ENCODE results near the gene PRSS21.

The PRSS21 gene

GRCh38 chr16:2779978-2780898 is 36.8 kb upstream of the PRSS21 start:
- peak; percentile 27 for DNase-seq (ENCODE audit: low spot score)

- DNase-seq (ENCODE audit: low spot score) = no peak
Measured at GRCh38 chr16:2782583-2783351, 34.3 kb upstream of the PRSS21 start.

DNA sequence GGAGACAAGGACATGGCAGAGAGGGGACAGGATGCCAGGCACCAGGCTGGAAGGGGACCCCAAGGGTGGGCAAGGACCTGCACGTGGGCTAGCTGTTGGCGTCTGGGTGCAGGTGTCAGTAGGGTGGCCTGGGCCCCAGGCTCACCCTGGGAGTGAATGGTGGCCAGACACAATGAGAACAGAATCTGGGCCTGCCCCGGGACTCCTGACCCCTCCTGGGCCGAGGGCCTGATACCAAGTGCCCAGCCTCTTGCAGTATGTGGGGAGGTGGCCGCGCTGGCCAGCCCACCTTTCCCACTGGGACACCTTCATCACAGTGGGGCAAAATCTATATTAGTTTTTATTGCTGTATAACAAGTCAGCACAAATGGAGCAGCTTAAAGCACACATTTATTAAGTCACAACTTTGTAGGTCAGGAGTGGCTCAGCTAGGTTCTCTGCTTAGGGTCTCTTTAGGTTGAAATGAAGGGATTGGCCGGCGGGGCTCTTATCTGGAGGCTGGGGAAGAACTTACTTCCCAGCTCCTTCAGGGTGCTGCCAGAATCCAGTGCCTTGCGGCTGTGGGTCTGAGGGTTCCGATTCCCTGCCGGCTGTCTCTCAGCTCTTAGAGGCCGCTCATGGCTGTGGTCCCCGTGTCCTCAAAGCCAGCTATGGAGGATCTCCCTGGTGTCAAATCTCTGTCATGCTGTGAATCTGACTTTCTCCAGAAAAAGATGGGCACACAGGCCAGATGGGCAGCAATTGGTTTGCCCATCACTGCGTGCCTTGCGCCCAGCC is 33.3 kb upstream of the PRSS21 start:
- no peak for DNase-seq (ENCODE audit: low spot score)

GRCh38 chr16:2784358-2785100 is 32.5 kb upstream of the PRSS21 start:
- DNase-seq (ENCODE audit: low spot score) = no peak

- no peak for DNase-seq (ENCODE audit: low spot score)
Measured at GRCh38 chr16:2785101-2785991, 31.7 kb upstream of the PRSS21 start.

DNA sequence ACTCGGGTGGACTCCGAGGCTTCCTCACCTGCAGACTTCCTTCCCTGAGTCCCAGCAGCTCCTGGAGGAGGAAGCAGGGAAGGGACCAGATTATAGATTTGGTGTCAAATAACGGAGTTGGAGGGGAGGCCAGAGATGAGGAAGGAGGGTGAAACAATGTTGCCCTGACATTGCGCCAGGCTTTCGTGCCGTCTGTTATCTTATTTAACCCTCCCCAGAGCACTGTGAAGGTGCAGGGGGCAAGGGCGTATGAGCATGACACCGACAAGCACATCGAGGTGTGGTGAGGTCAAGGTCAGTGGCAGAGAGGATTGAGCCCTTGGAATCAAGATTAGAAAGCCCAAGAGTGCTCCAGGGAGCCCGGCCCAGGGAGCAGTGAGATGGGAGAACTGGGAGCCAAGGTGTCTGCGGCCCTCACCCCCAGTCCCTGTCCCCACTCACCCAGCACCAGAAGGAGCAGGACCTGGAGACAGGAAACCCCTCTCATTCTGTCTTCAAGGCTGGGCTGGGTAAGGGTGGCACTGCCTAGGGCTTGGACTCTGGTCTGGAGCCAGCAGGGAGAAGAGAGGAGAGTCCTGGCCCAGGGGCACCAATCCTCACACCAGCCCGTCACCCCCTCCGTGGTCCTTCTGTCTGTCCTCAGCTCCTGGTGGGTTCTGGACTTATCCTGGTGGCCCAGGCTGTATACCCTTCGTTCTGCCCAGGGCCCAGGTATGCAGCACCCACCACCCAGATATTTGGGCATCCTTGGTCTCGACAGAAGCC is 30.8 kb upstream of the PRSS21 start:
- DNase-seq (ENCODE audit: low spot score) = no peak

DNA sequence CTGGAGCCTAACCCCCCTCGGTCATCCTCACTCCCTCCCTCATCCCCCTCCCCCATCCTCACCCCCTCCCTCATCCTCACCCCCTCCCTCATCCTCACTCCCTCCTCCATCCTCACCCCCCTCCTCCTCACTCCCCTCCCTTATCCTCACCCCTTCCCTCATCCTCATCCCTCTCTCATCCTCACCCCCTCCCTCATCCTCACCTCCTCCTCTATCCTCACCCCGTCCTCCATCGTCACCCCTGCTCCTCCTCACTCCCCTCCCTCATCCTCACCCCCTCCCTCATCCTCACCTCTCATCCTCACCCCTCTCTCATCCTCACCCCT is 30.2 kb upstream of the PRSS21 start:
- no peak for DNase-seq (ENCODE audit: low spot score)

GRCh38 chr16:2787406-2787805 is 29.6 kb upstream of the PRSS21 start, which contains the start of gene PRSS33:
Gene PRSS33, minus strand, starts transcription at chr16:2787560. Its CDS starts 1,013 bp downstream, at chr16:2786547.
- DNase-seq (ENCODE audit: low spot score) = no peak

DNA sequence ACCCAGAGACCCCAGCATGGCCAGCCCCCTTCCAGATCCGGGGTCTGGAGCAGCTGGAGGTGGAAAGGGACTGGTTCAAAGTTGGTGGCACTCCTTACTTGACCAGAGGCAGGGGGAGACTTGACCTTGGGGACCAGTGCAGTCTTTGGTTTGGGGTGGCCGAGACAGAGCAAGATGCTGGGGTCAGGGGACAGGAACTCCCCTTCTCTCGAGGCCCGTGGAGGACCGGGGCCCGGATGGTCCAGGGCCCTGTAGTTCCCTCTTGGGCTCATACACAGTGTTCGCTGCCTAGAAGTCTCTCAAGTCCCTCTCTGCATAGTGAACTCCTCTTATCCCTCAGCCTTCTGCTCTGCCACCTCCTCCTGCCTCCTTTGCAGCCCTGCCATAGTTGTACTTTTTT is 29.1 kb upstream of the PRSS21 start:
- DNase-seq (ENCODE audit: low spot score) = no peak

DNA sequence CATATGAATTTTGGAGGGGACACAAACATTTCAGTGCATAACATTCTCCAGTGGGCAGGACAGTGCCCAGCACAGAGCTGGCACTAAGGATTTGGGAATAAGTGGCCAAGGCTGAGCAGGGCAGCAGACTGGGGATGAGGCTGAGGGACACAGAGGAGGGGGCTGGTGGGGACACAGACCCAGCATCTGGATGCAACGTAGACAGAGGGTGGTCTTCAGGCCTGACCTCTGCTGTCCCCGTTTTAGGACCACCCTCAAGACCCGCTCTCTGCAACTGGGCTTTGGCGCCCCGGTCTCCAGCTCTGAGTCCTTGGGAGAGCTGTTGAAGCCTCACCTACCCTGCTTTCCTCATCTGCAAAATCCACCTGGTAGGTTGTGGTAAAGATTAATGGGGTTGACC is 26.4 kb upstream of the PRSS21 start:
- no peak for DNase-seq (ENCODE audit: low spot score)

DNA sequence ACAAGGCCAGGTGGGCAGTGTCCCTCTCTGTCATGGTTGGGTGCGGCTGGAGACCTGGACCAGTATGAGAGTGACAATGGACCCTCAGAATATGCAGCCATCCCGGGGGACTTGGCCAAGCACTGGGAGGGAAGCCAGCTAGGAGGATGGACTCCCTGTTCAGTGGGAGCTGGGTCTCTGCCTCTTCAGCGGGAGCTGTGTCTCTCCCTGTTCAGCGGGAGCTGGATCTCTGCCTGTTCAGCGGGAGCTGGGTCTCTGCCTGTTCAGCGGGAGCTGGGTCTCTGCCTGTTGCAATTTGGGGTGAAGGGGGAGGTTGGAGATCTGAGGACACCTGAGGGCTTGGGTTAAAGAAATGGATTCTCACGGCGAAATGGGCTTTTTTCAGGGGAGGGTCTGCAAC is 25.9 kb upstream of the PRSS21 start:
- DNase-seq (ENCODE audit: low spot score) = no peak

GRCh38 chr16:2792940-2793339 is 24.1 kb upstream of the PRSS21 start:
- DNase-seq (ENCODE audit: low spot score) = no peak

DNA sequence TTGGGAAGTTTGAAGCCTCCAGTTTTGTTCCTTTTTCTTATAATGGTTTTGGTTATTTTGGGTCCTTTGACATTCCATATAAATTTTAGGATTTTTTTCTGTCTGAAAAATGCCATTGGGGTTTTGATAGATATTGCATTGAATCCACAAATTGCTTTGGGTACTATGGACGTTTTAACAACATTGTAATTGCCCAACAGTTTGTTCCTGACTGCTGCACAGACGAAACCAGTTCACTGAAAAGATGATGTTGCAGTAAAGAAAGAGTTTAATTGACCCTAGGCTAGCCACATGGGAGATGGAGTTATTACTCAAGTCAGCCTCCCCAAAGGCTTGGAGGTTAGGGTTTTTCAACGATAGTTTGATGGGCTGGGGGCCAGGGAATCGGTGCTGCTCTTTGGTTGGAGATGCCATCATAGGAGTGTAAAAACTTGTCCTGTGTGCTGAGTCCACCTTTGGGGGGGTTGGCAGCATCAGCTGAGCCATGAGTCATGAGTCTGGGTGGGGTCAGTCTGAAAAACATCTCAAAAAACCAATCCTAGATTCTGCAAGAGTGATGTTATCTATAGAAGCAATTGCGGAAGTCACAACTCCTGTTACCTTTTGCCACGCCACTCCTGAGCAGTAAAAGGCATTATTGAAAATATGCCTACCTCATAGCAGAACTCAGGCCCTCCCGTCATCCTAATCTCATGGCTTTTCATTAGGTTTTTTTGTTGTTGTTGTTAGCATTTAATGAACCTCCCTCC is 21.5 kb upstream of the PRSS21 start:
- DNase-seq (ENCODE audit: low spot score) = no peak

DNA sequence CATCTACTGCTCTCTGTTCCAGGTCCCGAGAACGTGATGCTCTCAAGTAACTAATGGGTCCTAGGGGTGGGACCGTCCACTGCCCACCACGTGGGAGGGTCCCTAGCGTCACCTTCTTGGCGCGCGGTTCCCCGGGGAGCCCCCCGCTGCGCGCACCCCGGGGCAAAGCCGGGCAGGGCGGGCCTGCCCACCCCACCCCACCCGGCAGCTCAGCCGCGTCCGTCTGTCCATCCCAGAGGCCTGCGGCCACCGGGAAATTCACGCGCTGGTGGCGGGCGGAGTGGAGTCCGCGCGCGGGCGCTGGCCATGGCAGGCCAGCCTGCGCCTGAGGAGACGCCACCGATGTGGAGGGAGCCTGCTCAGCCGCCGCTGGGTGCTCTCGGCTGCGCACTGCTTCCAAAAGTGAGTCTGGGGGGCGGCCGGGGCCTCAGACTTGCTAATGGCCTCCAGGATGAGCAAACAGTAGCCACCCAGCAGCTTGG is 18.3 kb upstream of the PRSS21 start:
- no peak for DNase-seq (ENCODE audit: low spot score)

DNA sequence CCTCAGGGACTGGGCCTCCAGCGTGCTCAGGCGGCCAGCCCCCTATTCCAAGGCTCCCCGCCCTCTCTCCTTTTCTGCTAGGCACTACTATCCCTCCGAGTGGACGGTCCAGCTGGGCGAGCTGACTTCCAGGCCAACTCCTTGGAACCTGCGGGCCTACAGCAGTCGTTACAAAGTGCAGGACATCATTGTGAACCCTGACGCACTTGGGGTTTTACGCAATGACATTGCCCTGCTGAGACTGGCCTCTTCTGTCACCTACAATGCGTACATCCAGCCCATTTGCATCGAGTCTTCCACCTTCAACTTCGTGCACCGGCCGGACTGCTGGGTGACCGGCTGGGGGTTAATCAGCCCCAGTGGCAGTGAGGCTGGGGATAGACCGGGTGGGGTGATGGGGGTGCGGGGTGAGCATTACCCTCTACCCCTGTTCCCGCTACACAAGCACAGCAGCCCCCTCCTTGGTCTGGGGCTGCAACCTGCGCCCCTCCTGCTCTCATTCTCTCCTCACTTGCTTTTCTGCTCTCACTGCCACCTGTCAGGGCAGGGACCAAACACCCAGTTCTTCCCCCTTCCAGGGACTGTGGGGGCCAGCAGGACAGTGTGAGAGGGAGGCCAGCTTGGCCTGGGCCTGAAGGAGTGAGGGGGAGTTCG is 17.7 kb upstream of the PRSS21 start:
- DNase-seq (ENCODE audit: low spot score) = no peak

DNA sequence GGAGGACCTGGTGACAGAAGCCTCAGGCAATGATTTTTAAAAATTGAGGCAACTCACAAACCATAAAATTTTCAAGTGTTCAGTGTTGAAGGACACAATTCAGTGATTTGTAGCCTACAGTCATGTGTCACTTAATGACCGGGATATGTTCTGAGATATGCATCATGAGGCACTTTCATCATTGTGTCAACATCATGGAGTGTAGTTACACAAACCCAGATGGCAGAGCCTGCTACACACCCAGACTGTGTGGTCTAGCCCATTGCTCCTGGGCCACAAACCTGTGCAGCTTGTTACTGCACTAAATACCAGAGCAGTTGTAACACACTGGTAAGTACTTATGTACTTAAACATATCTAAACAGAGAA is 17.2 kb upstream of the PRSS21 start:
- no peak for DNase-seq (ENCODE audit: low spot score)

GRCh38 chr16:2803545-2804195 is 13.4 kb upstream of the PRSS21 start:
- no peak for DNase-seq (ENCODE audit: low spot score)

GRCh38 chr16:2804728-2805127 is 12.3 kb upstream of the PRSS21 start:
- DNase-seq (ENCODE audit: low spot score) = no peak

Measured in cerebellar cortex (tissue), 1 donor.